H1 (cell line): ENCODE data around the gene DGKH. TPM values are rescaled to one million over a fixed set of nuclear protein-coding genes. Genes with fewer than 3 reads are reported as not detected.

Source experiments
- BCL11A ChIP-seq, 2 experiments: IDR thresholded peaks; one replicate each; pipeline ENCODE4 v1.6.1; 2011; ENCODE audit warnings: low read depth in 2 of 2, low read length in 2 of 2, mild to moderate bottlenecking in 2 of 2
- GABPA ChIP-seq: IDR thresholded peaks from 2 replicates; pipeline ENCODE4 v1.6.1; 2011; ENCODE audit warnings: mild to moderate bottlenecking, low read length, moderate library complexity, borderline replicate concordance; ENCODE audit not compliant: insufficient read depth
- polyA plus RNA-seq, 7 experiments: library from polyadenylated mRNA; depleted of rRNA in 3 of 7; stranded (reverse) in 5 of 7; unstranded in 2 of 7; fragments of >200 nt in 5 of 7; fragments of 200-250 nt in 2 of 7; gene quantifications; 1 replicate in 5 of 7; 2 replicates in 1 of 7; 4 replicates in 1 of 7; pipeline versions ENCODE4 v1.2.1 to v1.2.3, GENCODE V29; 2011 to 2013; ENCODE audit warnings: missing spikeins in 2 of 7, mixed read lengths in 2 of 7
- total RNA-seq: library from RNA; stranded (reverse); fragmentation: NEBNext Ultra II Directional; extraction: Animal tissue kit (Norgen Biotek cat#: 25700); gene quantifications from 2 replicates; pipeline ENCODE4 v1.2.1, GENCODE V29; 2021

The DGKH gene
- total and polyA plus RNA-seq, 2 of the 8 experiments (the other 6 are each of a cell fraction or from before 2014, with no cell fraction given), result 2.1 to 7.9 TPM

DNA sequence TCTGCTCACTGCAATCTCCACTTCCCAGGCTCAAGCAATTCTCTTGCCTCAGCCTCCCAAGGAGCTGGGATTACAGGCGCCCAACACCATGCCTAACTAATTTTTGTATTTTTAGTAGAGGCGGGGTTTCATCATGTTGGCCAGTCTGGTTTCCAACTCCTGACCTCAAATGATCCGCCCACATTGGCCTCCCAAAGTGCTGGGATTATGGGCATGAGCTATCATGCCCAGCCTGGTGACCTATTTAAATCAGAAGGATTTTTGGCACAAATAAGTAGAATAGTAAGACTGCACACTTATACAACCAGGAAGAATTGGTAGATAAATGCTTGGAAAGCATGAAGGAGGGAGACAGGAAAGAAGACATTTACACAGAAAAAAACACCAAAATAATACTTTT is 170.1 kb downstream of the DGKH start (continued):
- TF ChIP-seq BCL11A (IDR thresholded peaks at IDR 0.05; ENCODE audit: low read depth in 2 of 2, low read length in 2 of 2) (no peak), GABPA (no peak)
